ENCODE data around the gene ARPC1A.

ARPC1A gene

GRCh38 chr7:99393355-99394187 lies 67.9 kb downstream of the ARPC1A start:
- no peak for TF ChIP-seq CTCF (IDR thresholded peaks at IDR 0.05)

- no peak for TF ChIP-seq CTCF (IDR thresholded peaks at IDR 0.05)
Observed at GRCh38 chr7:99394188-99394502, 68.4 kb downstream of the ARPC1A start.

GRCh38 chr7:99395616-99396327 lies 70.1 kb downstream of the ARPC1A start:
- TF ChIP-seq CTCF (IDR thresholded peaks at IDR 0.05) = no peak

GRCh38 chr7:99396418-99397296 lies 71.0 kb downstream of the ARPC1A start:
- no peak for TF ChIP-seq CTCF (IDR thresholded peaks at IDR 0.05)

GRCh38 chr7:99397297-99397983 lies 71.7 kb downstream of the ARPC1A start:
- TF ChIP-seq CTCF (IDR thresholded peaks at IDR 0.05) = no peak

GRCh38 chr7:99398891-99399445 lies 73.3 kb downstream of the ARPC1A start:
- no peak for TF ChIP-seq CTCF (IDR thresholded peaks at IDR 0.05)

- no peak for TF ChIP-seq CTCF (IDR thresholded peaks at IDR 0.05)
Observed at GRCh38 chr7:99399597-99399996, 73.9 kb downstream of the ARPC1A start.

Measured in LNCAP (cell line).